H1 (cell line): ENCODE results near the gene TEX35. TPM values are rescaled to one million over a fixed set of nuclear protein-coding genes. Genes with fewer than 3 reads are reported as not detected.

ENCODE experiments used
- CTCF ChIA-PET: fragments of 300-600 bp; sonication (Branson Sonifier 250); formaldehyde crosslinking; loops from one replicate; lab custom pipeline; 2021; ENCODE audit not compliant: partially characterized antibody; lab: Charles Lee
- POLR2A ChIA-PET: fragments of 300-600 bp; sonication (Branson Sonifier 250); formaldehyde crosslinking; loops from one replicate; lab custom pipeline; 2021; ENCODE audit warnings: inconsistent platforms; ENCODE audit not compliant: partially characterized antibody; lab: Charles Lee
- DNase-seq, 2 experiments: peaks; one replicate each; pipeline versions ENCODE4 v3.0.0 to v3.0.0-alpha.2; 2010 to 2022; ENCODE audit warnings: low spot score in 2 of 2, low read depth in 1 of 2, mixed read lengths in 1 of 2
- FAIRE-seq: peaks from 2 replicates; lab custom pipeline; 2011; peaks lifted over from hg19 to GRCh38; lab: Jason Lieb, UNC
- H2AFZ ChIP-seq: 2 replicates; pipeline ENCODE4 v1.8.1; 2012; ENCODE audit warnings: low read length, inconsistent platforms
- H2AK5ac ChIP-seq: 2 replicates; pipeline ENCODE4 v1.6.1; 2013; ENCODE audit warnings: low read depth, low read length
- H2BK120ac ChIP-seq: replicated peaks from 2 replicates; pipeline ENCODE3; 2013; ENCODE audit warnings: low read depth, low read length, inconsistent platforms
- H2BK12ac ChIP-seq: 2 replicates; pipeline ENCODE4 v1.6.1; 2013; ENCODE audit warnings: low read depth, low read length
- H2BK15ac ChIP-seq: 2 replicates; pipeline ENCODE4 v1.6.1; 2013; ENCODE audit warnings: low read length
- H2BK20ac ChIP-seq: 2 replicates; pipeline ENCODE4 v1.6.1; 2013; ENCODE audit warnings: low read length
- H2BK5ac ChIP-seq: 2 replicates; pipeline ENCODE4 v1.6.1; 2013; ENCODE audit warnings: low read depth, low read length
- H3K14ac ChIP-seq: 2 replicates; pipeline ENCODE4 v1.6.1; 2013; ENCODE audit warnings: inconsistent platforms; ENCODE audit not compliant: insufficient read length
- H3K18ac ChIP-seq: 2 replicates; pipeline ENCODE4 v1.6.1; 2013; ENCODE audit warnings: low read length; ENCODE audit errors: extremely low read depth
- H3K23ac ChIP-seq: 2 replicates; pipeline ENCODE4 v1.6.1; 2013; ENCODE audit warnings: inconsistent platforms; ENCODE audit not compliant: insufficient read length
- H3K23me2 ChIP-seq: 2 replicates; pipeline ENCODE4 v1.6.1; 2013; ENCODE audit warnings: low read depth, low read length
- H3K27ac ChIP-seq: 2 replicates; pipeline ENCODE4 v1.6.1; 2011; ENCODE audit warnings: low read depth, low read length, inconsistent platforms
- H3K27me3 ChIP-seq, 4 experiments: replicated peaks in 1 of 4; 1 replicate in 1 of 4; 2 replicates in 3 of 4; pipeline versions ENCODE4 v1.6.1 to v1.8.1; 2011 to 2013; ENCODE audit warnings: low read length in 3 of 4, mild to moderate bottlenecking in 3 of 4, inconsistent platforms in 2 of 4, mixed read lengths in 2 of 4, moderate library complexity in 1 of 4; ENCODE audit not compliant: control insufficient read depth in 3 of 4, insufficient read depth in 3 of 4; ENCODE audit errors: extremely low read depth in 1 of 4
- H3K36me3 ChIP-seq, 4 experiments: 2 replicates each; pipeline versions ENCODE4 v1.6.1 to v1.8.1; 2011 to 2013; ENCODE audit warnings: mild to moderate bottlenecking in 4 of 4, low read length in 3 of 4, moderate library complexity in 2 of 4, control low read depth in 1 of 4, inconsistent platforms in 1 of 4; ENCODE audit not compliant: insufficient read depth in 4 of 4, control insufficient read depth in 2 of 4
- H3K4ac ChIP-seq: replicated peaks from 2 replicates; pipeline ENCODE3; 2013; ENCODE audit warnings: low read length, low read depth, mixed read lengths, inconsistent platforms; ENCODE audit not compliant: insufficient read length
- H3K4me1 ChIP-seq, 4 experiments: replicated peaks in 1 of 4; 1 replicate in 1 of 4; 2 replicates in 3 of 4; pipeline versions ENCODE4 v1.6.1 to v1.8.1; 2011 to 2013; ENCODE audit warnings: low read length in 3 of 4, inconsistent platforms in 2 of 4, mixed read lengths in 1 of 4; ENCODE audit not compliant: insufficient read depth in 4 of 4, control insufficient read depth in 3 of 4
- H3K4me2 ChIP-seq, 2 experiments: 2 replicates each; pipeline versions ENCODE4 v1.6.1 to v1.8.1; 2011 to 2013; ENCODE audit warnings: low read depth in 2 of 2, low read length in 2 of 2, control low read depth in 1 of 2, inconsistent platforms in 1 of 2, mild to moderate bottlenecking in 1 of 2; ENCODE audit not compliant: insufficient read depth in 1 of 2
- H3K4me3 ChIP-seq, 4 experiments: fragments of 200-600, 300-600 bp in 1 of 4; sonication (generic), shearing (Covaris generic), sonication (Bioruptor Twin) in 1 of 4; 2 replicates each; pipeline versions ENCODE4 v1.5.1 to v1.8.1; 2011 to 2016; ENCODE audit warnings: low read length in 4 of 4, low read depth in 3 of 4, control low read depth in 2 of 4, inconsistent platforms in 2 of 4, mild to moderate bottlenecking in 2 of 4, mixed read lengths in 1 of 4, moderate library complexity in 1 of 4; ENCODE audit not compliant: insufficient read depth in 2 of 4; ENCODE audit errors: extremely low read depth in 1 of 4
- H3K56ac ChIP-seq: replicated peaks from 2 replicates; pipeline ENCODE3; 2013; ENCODE audit warnings: low read depth, mild to moderate bottlenecking, mixed read lengths, low read length, inconsistent platforms; ENCODE audit not compliant: insufficient read length
- H3K79me1 ChIP-seq: 2 replicates; pipeline ENCODE4 v1.6.1; 2013; ENCODE audit warnings: low read depth, low read length, control low read depth
- H3K79me2 ChIP-seq, 2 experiments: 2 replicates each; pipeline versions ENCODE4 v1.6.1 to v1.8.1; 2012 to 2013; ENCODE audit warnings: low read length in 2 of 2, mild to moderate bottlenecking in 2 of 2, inconsistent platforms in 1 of 2; ENCODE audit not compliant: insufficient read depth in 2 of 2, control insufficient read depth in 1 of 2
- H3K9ac ChIP-seq, 4 experiments: replicated peaks in 1 of 4; 1 replicate in 1 of 4; 2 replicates in 3 of 4; pipeline versions ENCODE4 v1.6.1 to v1.8.1; 2011 to 2013; ENCODE audit warnings: low read depth in 3 of 4, low read length in 3 of 4, control low read depth in 2 of 4, mild to moderate bottlenecking in 2 of 4, moderate library complexity in 2 of 4, inconsistent platforms in 1 of 4; ENCODE audit errors: extremely low read depth in 1 of 4
- H3K9me3 ChIP-seq, 2 experiments: 2 replicates each; pipeline versions ENCODE4 v1.6.1 to v1.8.1; 2012 to 2013; ENCODE audit warnings: mild to moderate bottlenecking in 2 of 2, moderate library complexity in 2 of 2, control low read depth in 1 of 2, inconsistent platforms in 1 of 2, low read depth in 1 of 2, low read length in 1 of 2, mixed read lengths in 1 of 2; ENCODE audit not compliant: insufficient read depth in 2 of 2
- H4K20me1 ChIP-seq, 2 experiments: replicated peaks in 1 of 2; 2 replicates each; pipeline versions ENCODE3 to v1.8.1; 2011 to 2013; ENCODE audit warnings: inconsistent platforms in 2 of 2, low read length in 2 of 2, mild to moderate bottlenecking in 1 of 2; ENCODE audit not compliant: insufficient read depth in 2 of 2, control insufficient read depth in 1 of 2
- H4K5ac ChIP-seq: 2 replicates; pipeline ENCODE4 v1.6.1; 2013; ENCODE audit warnings: low read length, low read depth, mixed read lengths, inconsistent platforms; ENCODE audit not compliant: insufficient read length
- H4K8ac ChIP-seq: 2 replicates; pipeline ENCODE4 v1.8.0; 2013; ENCODE audit warnings: mild to moderate bottlenecking, moderate library complexity, low read length, inconsistent platforms; ENCODE audit not compliant: insufficient read depth; ENCODE audit errors: extremely low read depth
- H4K91ac ChIP-seq: replicated peaks from 2 replicates; pipeline ENCODE3; 2013; ENCODE audit warnings: low read length, mixed read lengths, inconsistent platforms; ENCODE audit not compliant: insufficient read length
- ASH2L ChIP-seq: fragments of 200-600, 300-600 bp; sonication (generic); IDR thresholded peaks from one replicate; pipeline ENCODE4 v1.7.1; 2017; ENCODE audit warnings: low read length
- PHF8 ChIP-seq: fragments of 200-600 bp; sonication (generic); conservative IDR thresholded peaks from 2 replicates; pipeline ENCODE4 v1.7.1; 2012; ENCODE audit warnings: low read depth, mild to moderate bottlenecking, inconsistent platforms, low read length, moderate library complexity
- RNF2 ChIP-seq: fragments of 200-900, 300-1000 bp; sonication (generic); IDR thresholded peaks from 2 replicates; pipeline ENCODE4 v1.7.1; 2016; ENCODE audit warnings: borderline replicate concordance, low read depth, mild to moderate bottlenecking, antibody characterized with exemption, low read length; ENCODE audit not compliant: poor library complexity, severe bottlenecking; ENCODE audit errors: missing control alignments
- SAP30 ChIP-seq: fragments of 300-600 bp; sonication (generic); IDR thresholded peaks from 2 replicates; pipeline ENCODE4 v1.7.1; 2012; ENCODE audit warnings: low read length, moderate library complexity, mild to moderate bottlenecking, inconsistent platforms; ENCODE audit not compliant: insufficient read depth, insufficient replicate concordance
- SIX5 ChIP-seq: IDR thresholded peaks from 2 replicates; pipeline ENCODE4 v1.6.1; 2011; ENCODE audit warnings: mild to moderate bottlenecking, low read depth, low read length
- TCF12 ChIP-seq: IDR thresholded peaks from 2 replicates; pipeline ENCODE4 v1.6.1; 2011; ENCODE audit warnings: low read depth, mild to moderate bottlenecking, low read length
- ZNF274 ChIP-seq: IDR thresholded peaks from 2 replicates; pipeline ENCODE4 v1.7.0; 2012; ENCODE audit warnings: low read length, borderline replicate concordance; ENCODE audit errors: extremely low read depth
- WGBS, 2 experiments: shearing (Covaris generic) in 1 of 2; methylation state at CpG; one replicate each; pipeline versions ENCODE4 v1.1.6 to v1.1.7; 2013 to 2015; ENCODE audit warnings: low lambda C conversion rate in 2 of 2, mixed read lengths in 2 of 2, inconsistent platforms in 1 of 2, low coverage in 1 of 2, missing lambda C conversion rate in 1 of 2; ENCODE audit not compliant: insufficient replicate concordance in 2 of 2, insufficient coverage in 1 of 2, insufficient read length in 1 of 2; ENCODE audit errors: extremely low coverage in 1 of 2, missing lambda C conversion rate in 1 of 2; 5-methylcytosine and 5-hydroxymethylcytosine counted together
- polyA plus RNA-seq, 7 experiments: library from polyadenylated mRNA; depleted of rRNA in 3 of 7; stranded (reverse) in 5 of 7; unstranded in 2 of 7; fragments of >200 nt in 5 of 7; fragments of 200-250 nt in 2 of 7; gene quantifications; 1 replicate in 5 of 7; 2 replicates in 1 of 7; 4 replicates in 1 of 7; pipeline versions ENCODE4 v1.2.1 to v1.2.3, GENCODE V29; 2011 to 2013; ENCODE audit warnings: missing spikeins in 2 of 7, mixed read lengths in 2 of 7
- total RNA-seq: library from RNA; stranded (reverse); fragmentation: NEBNext Ultra II Directional; extraction: Animal tissue kit (Norgen Biotek cat#: 25700); gene quantifications from 2 replicates; pipeline ENCODE4 v1.2.1, GENCODE V29; 2021
- TF ChIP-seq, protein P1 (sequence below), 3 experiments: IDR thresholded peaks; 1 replicate in 2 of 3; 2 replicates in 1 of 3; pipeline versions ENCODE4 v1.5.1 to v1.6.1; 2011; ENCODE audit warnings: low read length in 3 of 3, mild to moderate bottlenecking in 3 of 3, inconsistent platforms in 2 of 3, low read depth in 1 of 3, moderate library complexity in 1 of 3; ENCODE audit not compliant: insufficient read depth in 1 of 3; ENCODE audit errors: control extremely low read depth in 1 of 3
- TF ChIP-seq, protein P2 (sequence below): IDR thresholded peaks from 2 replicates; pipeline ENCODE4 v1.6.1; 2011; ENCODE audit warnings: low read length, improper control_type of control experiment

The TEX35 gene
- total and polyA plus RNA-seq, 2 of the 8 experiments (the other 6 are each of a cell fraction or from before 2014, with no cell fraction given), result 0.03 TPM; not detected in 1

DNA sequence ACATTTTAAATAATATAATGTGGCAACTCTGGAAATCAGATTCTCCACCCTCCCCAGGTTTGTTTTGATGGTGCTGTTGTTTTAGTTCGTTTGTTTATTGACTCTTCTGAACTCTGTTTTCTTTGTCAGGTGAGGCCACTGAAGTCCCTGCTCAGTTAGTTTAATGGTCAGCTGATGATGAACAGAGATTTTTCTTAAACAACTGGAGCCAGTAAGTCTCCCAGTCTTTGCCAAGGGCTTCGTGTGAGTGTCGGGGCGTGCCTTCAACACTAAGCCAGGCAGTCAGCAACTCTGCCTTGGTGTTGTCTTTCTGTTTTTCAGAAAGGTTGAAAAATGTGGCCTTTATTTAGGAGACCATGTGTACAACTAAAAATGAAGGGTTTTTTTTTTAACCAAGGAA, 58.9 kb downstream of the TEX35 start:
- 88% methylated on average over 4 of the region's 4 CpGs; no CpG with 5 or more reads in 1 of the 2 experiments for WGBS, 2 experiments
- H3K79me1 ChIP-seq, result no peaks in the 10 kb centered on the region
- H2BK20ac ChIP-seq, result no peak overlapping the region
- H2BK5ac ChIP-seq, result no peak overlapping the region
- no peaks in the 10 kb centered on the region for H3K79me2 ChIP-seq
- no peak overlapping the region for H2AK5ac ChIP-seq
- no peak for DNase-seq
- H2BK12ac ChIP-seq, result no peak overlapping the region
- no peak overlapping the region for H4K91ac ChIP-seq
- H3K27ac ChIP-seq, result no peak overlapping the region
- H3K36me3 ChIP-seq, result no peaks in the 10 kb centered on the region
- H3K18ac ChIP-seq, result no peak overlapping the region
- H3K23ac ChIP-seq, result no peak overlapping the region
- H4K20me1 ChIP-seq, result no peaks in the 10 kb centered on the region
- H4K5ac ChIP-seq, result no peak overlapping the region
- H2AFZ ChIP-seq, result no peak overlapping the region
- no peak overlapping the region for H2BK120ac ChIP-seq
- no peak overlapping the region for H2BK15ac ChIP-seq
- H3K27me3 ChIP-seq, result no peaks in the 10 kb centered on the region
- H3K23me2 ChIP-seq, result no peaks in the 10 kb centered on the region
- H4K8ac ChIP-seq, result no peak overlapping the region
- POLR2A ChIA-PET, result interaction anchor here (0.7 to 1.6 kb wide), 2 partner anchors 19 to 153 kb away, joined by 3 read pairs; partner anchors contain the start of gene RALGPS2
- H3K4me3 ChIP-seq, result no peak overlapping the region
- no peak overlapping the region for H3K4ac ChIP-seq
- no peak overlapping the region for H3K4me2 ChIP-seq
- no peaks in the 10 kb centered on the region for H3K9me3 ChIP-seq
- CTCF ChIA-PET, result interaction anchor here (0.9 to 2.9 kb wide), 17 partner anchors 9 to 431 kb away, joined by 3 to 16 read pairs (median 4); no protein-coding TSS in a partner anchor
- H3K9ac ChIP-seq, result no peak overlapping the region
- H3K56ac ChIP-seq, result no peak overlapping the region
- no peak for FAIRE-seq
- no peak overlapping the region for H3K14ac ChIP-seq
- H3K4me1 ChIP-seq, result peaks cover 0 to 6% (median 4%) of the 10 kb centered on the region in 4 experiments; a peak in 4 of 7 replicates
- no peak for TF ChIP-seq SAP30
- no peak for TF ChIP-seq SIX5
- TF ChIP-seq, protein P1, sequence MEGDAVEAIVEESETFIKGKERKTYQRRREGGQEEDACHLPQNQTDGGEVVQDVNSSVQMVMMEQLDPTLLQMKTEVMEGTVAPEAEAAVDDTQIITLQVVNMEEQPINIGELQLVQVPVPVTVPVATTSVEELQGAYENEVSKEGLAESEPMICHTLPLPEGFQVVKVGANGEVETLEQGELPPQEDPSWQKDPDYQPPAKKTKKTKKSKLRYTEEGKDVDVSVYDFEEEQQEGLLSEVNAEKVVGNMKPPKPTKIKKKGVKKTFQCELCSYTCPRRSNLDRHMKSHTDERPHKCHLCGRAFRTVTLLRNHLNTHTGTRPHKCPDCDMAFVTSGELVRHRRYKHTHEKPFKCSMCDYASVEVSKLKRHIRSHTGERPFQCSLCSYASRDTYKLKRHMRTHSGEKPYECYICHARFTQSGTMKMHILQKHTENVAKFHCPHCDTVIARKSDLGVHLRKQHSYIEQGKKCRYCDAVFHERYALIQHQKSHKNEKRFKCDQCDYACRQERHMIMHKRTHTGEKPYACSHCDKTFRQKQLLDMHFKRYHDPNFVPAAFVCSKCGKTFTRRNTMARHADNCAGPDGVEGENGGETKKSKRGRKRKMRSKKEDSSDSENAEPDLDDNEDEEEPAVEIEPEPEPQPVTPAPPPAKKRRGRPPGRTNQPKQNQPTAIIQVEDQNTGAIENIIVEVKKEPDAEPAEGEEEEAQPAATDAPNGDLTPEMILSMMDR (IDR thresholded peaks at IDR 0.05; ENCODE audit: control extremely low read depth in 1 of 3, insufficient read depth in 1 of 3, low read depth in 1 of 3, low read length in 3 of 3), result no peak
- TF ChIP-seq, protein P2, sequence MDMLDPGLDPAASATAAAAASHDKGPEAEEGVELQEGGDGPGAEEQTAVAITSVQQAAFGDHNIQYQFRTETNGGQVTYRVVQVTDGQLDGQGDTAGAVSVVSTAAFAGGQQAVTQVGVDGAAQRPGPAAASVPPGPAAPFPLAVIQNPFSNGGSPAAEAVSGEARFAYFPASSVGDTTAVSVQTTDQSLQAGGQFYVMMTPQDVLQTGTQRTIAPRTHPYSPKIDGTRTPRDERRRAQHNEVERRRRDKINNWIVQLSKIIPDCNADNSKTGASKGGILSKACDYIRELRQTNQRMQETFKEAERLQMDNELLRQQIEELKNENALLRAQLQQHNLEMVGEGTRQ, result no peak
- TF ChIP-seq ZNF274, result no peak
- TF ChIP-seq ASH2L, result no peak
- no peak for TF ChIP-seq PHF8
- no peak for TF ChIP-seq TCF12
- TF ChIP-seq RNF2, result no peak
